A549 (cell line): ENCODE results near the gene IL10RA.
"Not testable (repeated sequence)": the region's sequence is repeated elsewhere in the genome, so short reads cannot be mapped to it uniquely, and the experiment has no call there.

Experiments used
- CEBPB ChIP-seq, 2 experiments: fragments of >200 bp in 1 of 2; sonication (Bioruptor Twin) in 1 of 2; formaldehyde crosslinking in 1 of 2; IDR thresholded peaks; 2 replicates each; pipeline ENCODE4 v1.6.1; 2012 to 2016
- CTCF ChIP-seq: fragments of >200 bp; sonication (Bioruptor Twin); formaldehyde crosslinking; IDR thresholded peaks from 3 replicates; pipeline ENCODE4 v1.5.1; 2016
- ELK1 ChIP-seq: fragments of 150-350 bp; IDR thresholded peaks from 2 replicates; pipeline ENCODE4 v1.6.1; 2014; ENCODE audit warnings: low read depth, mild to moderate bottlenecking, low read length
- EP300 ChIP-seq, 2 experiments: fragments of >200 bp; sonication (Bioruptor Twin); formaldehyde crosslinking; IDR thresholded peaks; 2 replicates in 1 of 2; 3 replicates in 1 of 2; pipeline ENCODE4 v1.6.1; 2016 to 2017
- FOSL2 ChIP-seq, 2 experiments: fragments of 450-650 bp in 1 of 2; fragments of >200 bp in 1 of 2; sonication (Bioruptor Twin) in 1 of 2; formaldehyde crosslinking; IDR thresholded peaks; 2 replicates each; pipeline versions ENCODE4 v1.5.0 to v1.6.1; 2016 to 2020; ENCODE audit warnings: mild to moderate bottlenecking in 1 of 2, moderate library complexity in 1 of 2
- HDAC2 ChIP-seq: fragments of 200-600 bp; sonication (generic); IDR thresholded peaks from 2 replicates; pipeline ENCODE4 v1.6.1; 2016
- KDM5A ChIP-seq: fragments of 200-600 bp; sonication (generic); IDR thresholded peaks from 2 replicates; pipeline ENCODE4 v1.6.1; 2016; ENCODE audit warnings: antibody characterized with exemption, mild to moderate bottlenecking
- MAX ChIP-seq: IDR thresholded peaks from 2 replicates; pipeline ENCODE4 v1.6.1; 2012
- POLR2A ChIP-seq: IDR thresholded peaks from 2 replicates; pipeline ENCODE4 v1.6.1; 2012; ENCODE audit warnings: mild to moderate bottlenecking, low read length
- POLR2AphosphoS2 ChIP-seq: conservative IDR thresholded peaks from 2 replicates; pipeline ENCODE4 v1.6.1; 2012; ENCODE audit warnings: low read length, improper control_type of control experiment, inconsistent platforms
- RCOR1 ChIP-seq: fragments of 150-350 bp; IDR thresholded peaks from 2 replicates; pipeline ENCODE4 v1.6.1; 2014; ENCODE audit warnings: antibody characterized with exemption, low read length, low read depth
- REST ChIP-seq: fragments of 200-600 bp; sonication (generic); IDR thresholded peaks from 2 replicates; pipeline ENCODE4 v1.6.1; 2016; ENCODE audit warnings: antibody characterized with exemption, mild to moderate bottlenecking, moderate library complexity
- RFX5 ChIP-seq: fragments of 450-650 bp; IDR thresholded peaks from 2 replicates; pipeline ENCODE4 v1.7.1; 2014; ENCODE audit warnings: antibody characterized with exemption, mild to moderate bottlenecking, moderate library complexity
- ZFP36 ChIP-seq: fragments of 450-650 bp; IDR thresholded peaks from 2 replicates; pipeline ENCODE4 v1.6.1; 2014; ENCODE audit warnings: borderline replicate concordance; ENCODE audit not compliant: partially characterized antibody

GRCh38 chr11:117977612-117978264 lies 8.5 kb upstream of the IL10RA start:
- TF ChIP-seq REST; POLR2A; ZFP36; HDAC2; CTCF; MAX; RFX5; ELK1; KDM5A; POLR2AphosphoS2; RCOR1; EP300 (IDR thresholded peaks at IDR 0.05); FOSL2 (IDR thresholded peaks at IDR 0.05); FOSL2 (CRISPR knock-in tag; IDR thresholded peaks at IDR 0.05); CEBPB (IDR thresholded peaks at IDR 0.05): not testable (repeated sequence)
